HepG2 (cell line): ENCODE results near the gene KLF16. TPM values are rescaled to one million over a fixed set of nuclear protein-coding genes. Genes with fewer than 3 reads are reported as not detected.
A peak's percentile ranks its signal among the peaks of the same experiment; 100 is the strongest.

ENCODE experiments used
- ATAD3A ChIP-seq: sonication (generic); formaldehyde crosslinking; IDR thresholded peaks from 2 replicates; pipeline ENCODE4 v1.4.0; 2020; ENCODE audit warnings: missing genetic modification reagents
- CEBPG ChIP-seq: IDR thresholded peaks from 2 replicates; pipeline ENCODE4 v1.6.1; 2016
- GATAD1 ChIP-seq: IDR thresholded peaks from 2 replicates; pipeline ENCODE4 v1.6.1; 2016; ENCODE audit warnings: missing genetic modification reagents, missing compliant biosample characterization
- HCFC1 ChIP-seq: fragments of 150-350 bp; IDR thresholded peaks from 2 replicates; pipeline ENCODE4 v1.6.1; 2014; ENCODE audit warnings: low read depth, low read length
- HOXD1 ChIP-seq: sonication (generic); formaldehyde crosslinking; IDR thresholded peaks from 2 replicates; pipeline ENCODE4 v1.5.0; 2020; ENCODE audit warnings: missing genetic modification reagents
- NR2F6 ChIP-seq, 2 experiments: IDR thresholded peaks; 2 replicates each; pipeline ENCODE4 v1.6.1; 2016; ENCODE audit warnings: antibody characterized with exemption in 1 of 2, mild to moderate bottlenecking in 1 of 2
- PHF8 ChIP-seq: sonication (generic); formaldehyde crosslinking; IDR thresholded peaks from 2 replicates; pipeline ENCODE4 v1.5.0; 2020; ENCODE audit warnings: missing genetic modification reagents
- RARG ChIP-seq: sonication (generic); formaldehyde crosslinking; IDR thresholded peaks from 2 replicates; pipeline ENCODE4 v1.4.0; 2020; ENCODE audit warnings: low read depth, mild to moderate bottlenecking, missing genetic modification reagents
- SALL2 ChIP-seq: sonication (generic); formaldehyde crosslinking; IDR thresholded peaks from 2 replicates; pipeline ENCODE4 v1.8.1; 2023; ENCODE audit warnings: mild to moderate bottlenecking, missing genetic modification reagents, inconsistent platforms
- SRSF9 ChIP-seq: fragments of 200-400 bp; formaldehyde crosslinking; IDR thresholded peaks from 2 replicates; pipeline ENCODE4 v1.6.1; 2018; ENCODE audit warnings: borderline replicate concordance, mild to moderate bottlenecking, low read depth, low read length; ENCODE audit not compliant: insufficient read depth, poor library complexity, severe bottlenecking
- TGIF2 ChIP-seq: IDR thresholded peaks from 2 replicates; pipeline ENCODE4 v1.6.1; 2016; ENCODE audit warnings: control low read depth, missing compliant biosample characterization
- ZNF143 ChIP-seq: sonication (generic); formaldehyde crosslinking; IDR thresholded peaks from 2 replicates; pipeline ENCODE4 v1.4.0; 2020; ENCODE audit warnings: missing genetic modification reagents
- ZNF207 ChIP-seq: fragments of 450-650 bp; IDR thresholded peaks from 2 replicates; pipeline ENCODE4 v1.6.1; 2016; ENCODE audit warnings: antibody characterized with exemption, borderline replicate concordance
- ZNF234 ChIP-seq: sonication (generic); formaldehyde crosslinking; conservative IDR thresholded peaks from 2 replicates; pipeline ENCODE4 v1.5.1; 2020; ENCODE audit warnings: mild to moderate bottlenecking, missing genetic modification reagents
- ZNF816 ChIP-seq: sonication (generic); formaldehyde crosslinking; IDR thresholded peaks from 2 replicates; pipeline ENCODE4 v1.8.0; 2022; ENCODE audit warnings: missing genetic modification reagents, mild to moderate bottlenecking, borderline replicate concordance
- ZSCAN31 ChIP-seq: sonication (generic); formaldehyde crosslinking; IDR thresholded peaks from 2 replicates; pipeline ENCODE4 v1.5.0; 2020; ENCODE audit warnings: low read depth, mild to moderate bottlenecking, missing genetic modification reagents
- polyA plus RNA-seq, 8 experiments: library from polyadenylated mRNA; depleted of rRNA in 3 of 8; stranded (reverse) in 7 of 8; unstranded in 1 of 8; fragments of >200 nt; fragmentation: Illumina TruSeq in 4 of 8; extraction: Trizol in 4 of 8; gene quantifications; 2 replicates each; pipeline versions ENCODE4 v1.2.1 to v1.2.3, GENCODE V29; 2011 to 2016; ENCODE audit warnings: low read depth in 4 of 8, missing spikeins in 1 of 8, mixed read lengths in 1 of 8; ENCODE audit not compliant: insufficient read depth in 1 of 8
- total RNA-seq, 5 experiments: library from RNA; depleted of rRNA; stranded (reverse); fragments of >200 nt; fragmentation: Illumina TruSeq; extraction: Trizol; gene quantifications; 2 replicates each; pipeline ENCODE4 v1.2.3, GENCODE V29; 2016; ENCODE audit warnings: low read depth in 1 of 5
- TF ChIP-seq, protein P1 (sequence below): sonication (generic); formaldehyde crosslinking; conservative IDR thresholded peaks from 2 replicates; pipeline ENCODE4 v1.8.0; 2022; ENCODE audit warnings: mild to moderate bottlenecking, moderate library complexity, missing genetic modification reagents
- TF ChIP-seq, protein P2 (sequence below), 2 experiments: sonication (generic) in 1 of 2; formaldehyde crosslinking in 1 of 2; IDR thresholded peaks; 2 replicates each; pipeline versions ENCODE4 v1.4.0 to v1.6.1; 2018 to 2020; ENCODE audit warnings: missing genetic modification reagents in 2 of 2, borderline replicate concordance in 1 of 2, low read depth in 1 of 2, mild to moderate bottlenecking in 1 of 2, missing biosample characterization in 1 of 2
- TF ChIP-seq, protein P3 (sequence below): sonication (generic); formaldehyde crosslinking; IDR thresholded peaks from 2 replicates; pipeline ENCODE4 v1.5.0; 2020; ENCODE audit warnings: mild to moderate bottlenecking, missing genetic modification reagents, moderate library complexity
- TF ChIP-seq, protein P4 (sequence below): sonication (generic); formaldehyde crosslinking; IDR thresholded peaks from 2 replicates; pipeline ENCODE4 v1.8.0; 2022; ENCODE audit warnings: mild to moderate bottlenecking, missing genetic modification reagents; ENCODE audit not compliant: insufficient replicate concordance

KLF16 gene
- total and polyA plus RNA-seq, 2 of the 13 experiments (the other 11 are each of a cell fraction or from before 2014, with no cell fraction given), result 3.5 to 6.7 TPM

DNA sequence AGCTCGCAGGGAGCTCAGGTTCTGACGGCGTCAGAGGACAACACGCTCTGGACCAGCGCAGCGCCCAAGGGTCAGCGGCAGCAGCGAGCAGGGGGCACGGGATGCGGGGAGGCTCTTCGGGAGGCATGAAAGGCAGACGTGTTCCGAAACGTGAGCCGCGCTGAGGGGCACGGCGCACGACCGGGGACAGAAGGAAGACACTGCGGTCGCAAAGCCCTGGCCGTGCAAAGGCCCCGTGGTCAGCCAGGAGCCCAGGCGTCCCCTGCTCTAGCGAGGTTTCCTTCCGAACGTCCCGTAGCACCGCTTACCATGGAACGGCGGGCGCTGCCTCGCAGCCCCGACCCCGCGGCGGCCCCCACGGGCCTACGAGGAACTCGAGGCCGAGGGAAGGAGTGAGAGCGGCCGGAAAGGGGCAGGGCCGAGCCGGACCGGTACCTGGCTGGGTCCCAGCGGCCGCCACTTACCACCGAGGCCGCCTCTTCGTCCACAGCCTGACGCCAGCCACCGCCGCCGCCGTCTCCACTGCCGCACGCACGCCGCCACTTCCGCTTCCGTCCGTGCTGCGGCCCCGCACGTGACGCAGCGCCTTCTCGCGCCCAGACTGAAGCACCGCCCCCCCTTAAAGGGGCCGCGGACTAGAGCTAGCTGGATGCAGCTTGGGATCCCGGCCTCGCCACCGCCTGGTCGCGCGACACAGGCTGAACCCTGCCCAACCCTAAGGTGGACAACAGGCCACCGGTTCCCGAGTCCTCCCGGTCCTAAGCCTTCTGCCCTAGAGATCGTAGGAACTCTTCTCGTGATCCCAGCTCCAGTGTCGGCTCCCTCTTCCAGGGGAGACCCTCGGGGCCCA is 12.5 kb upstream of the KLF16 start (continued):
- TF ChIP-seq, protein P1, sequence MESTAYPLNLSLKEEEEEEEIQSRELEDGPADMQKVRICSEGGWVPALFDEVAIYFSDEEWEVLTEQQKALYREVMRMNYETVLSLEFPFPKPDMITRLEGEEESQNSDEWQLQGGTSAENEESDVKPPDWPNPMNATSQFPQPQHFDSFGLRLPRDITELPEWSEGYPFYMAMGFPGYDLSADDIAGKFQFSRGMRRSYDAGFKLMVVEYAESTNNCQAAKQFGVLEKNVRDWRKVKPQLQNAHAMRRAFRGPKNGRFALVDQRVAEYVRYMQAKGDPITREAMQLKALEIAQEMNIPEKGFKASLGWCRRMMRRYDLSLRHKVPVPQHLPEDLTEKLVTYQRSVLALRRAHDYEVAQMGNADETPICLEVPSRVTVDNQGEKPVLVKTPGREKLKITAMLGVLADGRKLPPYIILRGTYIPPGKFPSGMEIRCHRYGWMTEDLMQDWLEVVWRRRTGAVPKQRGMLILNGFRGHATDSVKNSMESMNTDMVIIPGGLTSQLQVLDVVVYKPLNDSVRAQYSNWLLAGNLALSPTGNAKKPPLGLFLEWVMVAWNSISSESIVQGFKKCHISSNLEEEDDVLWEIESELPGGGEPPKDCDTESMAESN (CRISPR knock-in tag), result peak; percentile 93
- no peak for TF ChIP-seq ZNF143 (CRISPR knock-in tag)
- TF ChIP-seq ZNF234 (CRISPR knock-in tag), result no peak
- TF ChIP-seq, protein P2, sequence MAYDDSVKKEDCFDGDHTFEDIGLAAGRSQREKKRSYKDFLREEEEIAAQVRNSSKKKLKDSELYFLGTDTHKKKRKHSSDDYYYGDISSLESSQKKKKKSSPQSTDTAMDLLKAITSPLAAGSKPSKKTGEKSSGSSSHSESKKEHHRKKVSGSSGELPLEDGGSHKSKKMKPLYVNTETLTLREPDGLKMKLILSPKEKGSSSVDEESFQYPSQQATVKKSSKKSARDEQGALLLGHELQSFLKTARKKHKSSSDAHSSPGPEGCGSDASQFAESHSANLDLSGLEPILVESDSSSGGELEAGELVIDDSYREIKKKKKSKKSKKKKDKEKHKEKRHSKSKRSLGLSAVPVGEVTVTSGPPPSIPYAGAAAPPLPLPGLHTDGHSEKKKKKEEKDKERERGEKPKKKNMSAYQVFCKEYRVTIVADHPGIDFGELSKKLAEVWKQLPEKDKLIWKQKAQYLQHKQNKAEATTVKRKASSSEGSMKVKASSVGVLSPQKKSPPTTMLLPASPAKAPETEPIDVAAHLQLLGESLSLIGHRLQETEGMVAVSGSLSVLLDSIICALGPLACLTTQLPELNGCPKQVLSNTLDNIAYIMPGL (CRISPR knock-in tag; IDR thresholded peaks at IDR 0.05; ENCODE audit: borderline replicate concordance in 1 of 2, low read depth in 1 of 2), result peak; percentile 65 to 84
- 0 out of 2 replicates have a peak, but pooled peaks have one; percentile 81 for TF ChIP-seq ZSCAN31 (CRISPR knock-in tag)
- no peak; the same call in 1 of the 2 replicates for TF ChIP-seq SALL2 (CRISPR knock-in tag)
- no peak for TF ChIP-seq ZNF816 (CRISPR knock-in tag)
- peak; percentile 76; the same call in 1 of the 2 replicates for TF ChIP-seq TGIF2 (CRISPR knock-in tag)
- TF ChIP-seq ATAD3A (CRISPR knock-in tag), result no peak
- TF ChIP-seq ZNF207, result no peak
- no peak for TF ChIP-seq CEBPG (CRISPR knock-in tag)
- no peak for TF ChIP-seq SRSF9
- TF ChIP-seq NR2F6 (IDR thresholded peaks at IDR 0.05), result no peak
- TF ChIP-seq NR2F6 (CRISPR knock-in tag; IDR thresholded peaks at IDR 0.05), result peak; percentile 59
- peak; percentile 86 for TF ChIP-seq HOXD1 (CRISPR knock-in tag)
- TF ChIP-seq PHF8, result peak; percentile 80
- peak; percentile 55 for TF ChIP-seq HCFC1
- TF ChIP-seq GATAD1, result peak; percentile 90
- TF ChIP-seq, protein P3, sequence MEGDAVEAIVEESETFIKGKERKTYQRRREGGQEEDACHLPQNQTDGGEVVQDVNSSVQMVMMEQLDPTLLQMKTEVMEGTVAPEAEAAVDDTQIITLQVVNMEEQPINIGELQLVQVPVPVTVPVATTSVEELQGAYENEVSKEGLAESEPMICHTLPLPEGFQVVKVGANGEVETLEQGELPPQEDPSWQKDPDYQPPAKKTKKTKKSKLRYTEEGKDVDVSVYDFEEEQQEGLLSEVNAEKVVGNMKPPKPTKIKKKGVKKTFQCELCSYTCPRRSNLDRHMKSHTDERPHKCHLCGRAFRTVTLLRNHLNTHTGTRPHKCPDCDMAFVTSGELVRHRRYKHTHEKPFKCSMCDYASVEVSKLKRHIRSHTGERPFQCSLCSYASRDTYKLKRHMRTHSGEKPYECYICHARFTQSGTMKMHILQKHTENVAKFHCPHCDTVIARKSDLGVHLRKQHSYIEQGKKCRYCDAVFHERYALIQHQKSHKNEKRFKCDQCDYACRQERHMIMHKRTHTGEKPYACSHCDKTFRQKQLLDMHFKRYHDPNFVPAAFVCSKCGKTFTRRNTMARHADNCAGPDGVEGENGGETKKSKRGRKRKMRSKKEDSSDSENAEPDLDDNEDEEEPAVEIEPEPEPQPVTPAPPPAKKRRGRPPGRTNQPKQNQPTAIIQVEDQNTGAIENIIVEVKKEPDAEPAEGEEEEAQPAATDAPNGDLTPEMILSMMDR (CRISPR knock-in tag), result peak; percentile 39
- TF ChIP-seq, protein P4, sequence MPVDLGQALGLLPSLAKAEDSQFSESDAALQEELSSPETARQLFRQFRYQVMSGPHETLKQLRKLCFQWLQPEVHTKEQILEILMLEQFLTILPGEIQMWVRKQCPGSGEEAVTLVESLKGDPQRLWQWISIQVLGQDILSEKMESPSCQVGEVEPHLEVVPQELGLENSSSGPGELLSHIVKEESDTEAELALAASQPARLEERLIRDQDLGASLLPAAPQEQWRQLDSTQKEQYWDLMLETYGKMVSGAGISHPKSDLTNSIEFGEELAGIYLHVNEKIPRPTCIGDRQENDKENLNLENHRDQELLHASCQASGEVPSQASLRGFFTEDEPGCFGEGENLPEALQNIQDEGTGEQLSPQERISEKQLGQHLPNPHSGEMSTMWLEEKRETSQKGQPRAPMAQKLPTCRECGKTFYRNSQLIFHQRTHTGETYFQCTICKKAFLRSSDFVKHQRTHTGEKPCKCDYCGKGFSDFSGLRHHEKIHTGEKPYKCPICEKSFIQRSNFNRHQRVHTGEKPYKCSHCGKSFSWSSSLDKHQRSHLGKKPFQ (CRISPR knock-in tag), result peak; percentile 73
- TF ChIP-seq RARG, result no peak
